H9 (cell line): ENCODE results near the gene DBN1. TPM values are rescaled to one million over a fixed set of nuclear protein-coding genes. Genes with fewer than 3 reads are reported as not detected.

ENCODE experiments used
- DNase-seq: peaks from one replicate; pipeline ENCODE4 v3.0.0-alpha.2; 2017
- H2AFZ ChIP-seq: one replicate; pipeline ENCODE4 v1.6.1; 2013; ENCODE audit warnings: mild to moderate bottlenecking, low read length, control low read depth, moderate library complexity
- H2AK5ac ChIP-seq: 2 replicates; pipeline ENCODE4 v1.6.1; 2013; ENCODE audit warnings: low read length, control low read depth, mixed read lengths; ENCODE audit not compliant: insufficient read length
- H2BK120ac ChIP-seq: one replicate; pipeline ENCODE4 v1.6.1; 2013; ENCODE audit warnings: low read depth, mild to moderate bottlenecking, low read length, control low read depth, inconsistent platforms; ENCODE audit not compliant: poor library complexity, severe bottlenecking
- H2BK12ac ChIP-seq: 2 replicates; pipeline ENCODE4 v1.6.1; 2013; ENCODE audit warnings: low read length, control low read depth, mixed read lengths, low read depth; ENCODE audit not compliant: insufficient read length
- H2BK15ac ChIP-seq: 2 replicates; pipeline ENCODE4 v1.6.1; 2013; ENCODE audit warnings: low read depth, low read length, control low read depth
- H2BK20ac ChIP-seq: one replicate; pipeline ENCODE4 v1.6.1; 2013; ENCODE audit warnings: low read depth, mild to moderate bottlenecking, low read length, control low read depth, inconsistent platforms; ENCODE audit not compliant: poor library complexity, severe bottlenecking
- H2BK5ac ChIP-seq: 2 replicates; pipeline ENCODE4 v1.6.1; 2013; ENCODE audit warnings: low read length, control low read depth, mixed read lengths; ENCODE audit not compliant: insufficient read length
- H3K14ac ChIP-seq: 2 replicates; pipeline ENCODE4 v1.6.1; 2013; ENCODE audit warnings: low read length, control low read depth; ENCODE audit not compliant: insufficient read depth
- H3K18ac ChIP-seq: 2 replicates; pipeline ENCODE4 v1.6.1; 2013; ENCODE audit warnings: low read depth, mild to moderate bottlenecking, mixed read lengths, low read length, control low read depth; ENCODE audit not compliant: insufficient read length
- H3K23ac ChIP-seq: 2 replicates; pipeline ENCODE4 v1.6.1; 2013; ENCODE audit warnings: low read length, control low read depth, mixed read lengths, low read depth; ENCODE audit not compliant: insufficient read length
- H3K23me2 ChIP-seq: 2 replicates; pipeline ENCODE4 v1.6.1; 2013; ENCODE audit warnings: low read depth, mild to moderate bottlenecking, mixed read lengths, low read length, control low read depth; ENCODE audit not compliant: insufficient read length, poor library complexity, severe bottlenecking
- H3K27ac ChIP-seq: 2 replicates; pipeline ENCODE4 v1.5.1; 2013; ENCODE audit warnings: low read length, control low read depth, mixed read lengths, low read depth; ENCODE audit not compliant: insufficient read length
- H3K27me3 ChIP-seq: 2 replicates; pipeline ENCODE4 v1.6.1; 2013; ENCODE audit warnings: low read length, control low read depth, inconsistent platforms; ENCODE audit not compliant: insufficient read depth
- H3K4ac ChIP-seq: 2 replicates; pipeline ENCODE4 v1.6.1; 2013; ENCODE audit warnings: low read depth, mild to moderate bottlenecking, control low read depth, inconsistent platforms, low read length, moderate library complexity
- H3K4me1 ChIP-seq: 2 replicates; pipeline ENCODE4 v1.6.1; 2013; ENCODE audit warnings: low read length, control low read depth, inconsistent platforms; ENCODE audit not compliant: insufficient read depth
- H3K4me2 ChIP-seq: 2 replicates; pipeline ENCODE4 v1.6.1; 2013; ENCODE audit warnings: low read length, control low read depth, mixed read lengths; ENCODE audit not compliant: insufficient read length, insufficient read depth
- H3K56ac ChIP-seq: 2 replicates; pipeline ENCODE4 v1.6.1; 2013; ENCODE audit warnings: low read depth, mild to moderate bottlenecking, mixed read lengths, low read length, control low read depth; ENCODE audit not compliant: insufficient read length
- H3K79me1 ChIP-seq: 2 replicates; pipeline ENCODE4 v1.6.1; 2013; ENCODE audit warnings: low read depth, mild to moderate bottlenecking, moderate library complexity, low read length, control low read depth, inconsistent platforms; ENCODE audit not compliant: insufficient read depth, poor library complexity, severe bottlenecking
- H3K79me2 ChIP-seq: 2 replicates; pipeline ENCODE4 v1.6.1; 2013; ENCODE audit warnings: low read length, control low read depth, inconsistent platforms; ENCODE audit not compliant: insufficient read depth
- H3K9ac ChIP-seq: 2 replicates; pipeline ENCODE4 v1.6.1; 2013; ENCODE audit warnings: low read length, control low read depth, mixed read lengths; ENCODE audit not compliant: insufficient read length; ENCODE audit errors: extremely low read depth
- H3K9me3 ChIP-seq: one replicate; pipeline ENCODE4 v1.6.1; 2013; ENCODE audit warnings: low read depth, low read length, inconsistent platforms; ENCODE audit not compliant: control insufficient read depth
- H3T11ph ChIP-seq: one replicate; pipeline ENCODE4 v1.6.1; 2013; ENCODE audit warnings: mild to moderate bottlenecking, low read length, control low read depth, inconsistent platforms
- H4K20me1 ChIP-seq: one replicate; pipeline ENCODE4 v1.6.1; 2013; ENCODE audit not compliant: control insufficient read depth, insufficient read length, insufficient read depth
- H4K5ac ChIP-seq: 2 replicates; pipeline ENCODE4 v1.6.1; 2013; ENCODE audit warnings: low read depth, mild to moderate bottlenecking, mixed read lengths, low read length, control low read depth; ENCODE audit not compliant: insufficient read length
- H4K8ac ChIP-seq: replicated peaks from 2 replicates; pipeline ENCODE4 v1.6.1; 2013; ENCODE audit warnings: low read length, control low read depth, mixed read lengths, low read depth; ENCODE audit not compliant: insufficient read length
- H4K91ac ChIP-seq: 2 replicates; pipeline ENCODE4 v1.6.1; 2013; ENCODE audit warnings: low read depth, mild to moderate bottlenecking, moderate library complexity, mixed read lengths, low read length, control low read depth; ENCODE audit not compliant: insufficient read length
- H3K27ac Mint-ChIP-seq, 3 experiments: 2 replicates in 2 of 3; 3 replicates in 1 of 3; pipeline ENCODE4 v1.8.0; 2020 to 2021; ENCODE audit warnings: mixed read lengths in 3 of 3, mild to moderate bottlenecking in 1 of 3, moderate library complexity in 1 of 3
- H3K27me3 Mint-ChIP-seq: 2 replicates; pipeline ENCODE4 v1.8.0; 2021; ENCODE audit warnings: low read depth, mild to moderate bottlenecking, moderate library complexity, mixed read lengths
- H3K36me3 Mint-ChIP-seq, 3 experiments: 2 replicates in 2 of 3; 3 replicates in 1 of 3; pipeline ENCODE4 v1.8.0; 2020 to 2021; ENCODE audit warnings: low read depth in 3 of 3, mixed read lengths in 3 of 3; ENCODE audit not compliant: insufficient read depth in 1 of 3
- H3K4me1 Mint-ChIP-seq, 2 experiments: 2 replicates each; pipeline ENCODE4 v1.8.0; 2020; ENCODE audit warnings: mixed read lengths in 2 of 2
- H3K4me3 Mint-ChIP-seq, 2 experiments: 2 replicates in 1 of 2; 3 replicates in 1 of 2; pipeline ENCODE4 v1.8.0; 2020 to 2021; ENCODE audit warnings: mild to moderate bottlenecking in 2 of 2, mixed read lengths in 2 of 2, moderate library complexity in 1 of 2
- H3K9me3 Mint-ChIP-seq, 2 experiments: 2 replicates in 1 of 2; 3 replicates in 1 of 2; pipeline ENCODE4 v1.8.0; 2020; ENCODE audit warnings: mild to moderate bottlenecking in 2 of 2, mixed read lengths in 2 of 2, moderate library complexity in 1 of 2
- CTCF ChIP-seq: fragments of 200-600 bp; sonication (generic); conservative IDR thresholded peaks from 3 replicates; pipeline ENCODE4 v1.8.0; 2021; ENCODE audit warnings: antibody characterized with exemption, mild to moderate bottlenecking
- WGBS: extraction: QIAGEN DNeasy Blood & Tissue Kit; methylation state at CpG from one replicate; pipeline ENCODE4 v1.1.7; 2013; ENCODE audit warnings: missing lambda C conversion rate, low lambda C conversion rate, mixed read lengths; ENCODE audit not compliant: insufficient read length; ENCODE audit errors: extremely low coverage; 5-methylcytosine and 5-hydroxymethylcytosine counted together
- total RNA-seq: library from RNA; stranded (reverse); gene quantifications from 2 replicates; pipeline ENCODE4 v1.2.1, GENCODE V29; 2021

The DBN1 gene
- total RNA-seq, 1 experiment from 2014 or later: 340 TPM

GRCh38 chr5:177435847-177436536, 37.4 kb downstream of the DBN1 start:
- no peak for TF ChIP-seq CTCF
- H3K27ac Mint-ChIP-seq: no peak overlapping the region

More at GRCh38 chr5:177435847-177436536, 37.4 kb downstream of the DBN1 start:
- Histone ChIP-seq H3K56ac (no peak overlapping the region), H2BK5ac (no peak overlapping the region), H2AK5ac (no peak overlapping the region), H2BK120ac (no peak overlapping the region), H4K20me1 (peaks cover 2% of the 10 kb centered on the region), H3K27me3 (no peaks in the 10 kb centered on the region), H2BK15ac (no peak overlapping the region), H4K8ac (no peak overlapping the region), H2BK20ac (no peak overlapping the region), H3K27ac (no peak overlapping the region), H3K9ac (no peak overlapping the region), H4K91ac (no peak overlapping the region), H3K79me2 (no peaks in the 10 kb centered on the region), H3K23ac (no peak overlapping the region), H2AFZ (no peak overlapping the region), H4K5ac (no peak overlapping the region), H3K14ac (no peak overlapping the region), H3K4me2 (no peak overlapping the region), H3K4ac (no peak overlapping the region), H3K4me1 (no peaks in the 10 kb centered on the region), H3K9me3 (no peaks in the 10 kb centered on the region), H2BK12ac (no peak overlapping the region), H3T11ph (no peak overlapping the region), H3K18ac (no peak overlapping the region), H3K23me2 (no peaks in the 10 kb centered on the region), H3K79me1 (no peaks in the 10 kb centered on the region)
- peaks cover 10 to 22% of the 10 kb centered on the region in 2 experiments for H3K4me1 Mint-ChIP-seq
- DNase-seq: no peak
- no peak overlapping the region; a peak in 1 of 5 replicates for H3K4me3 Mint-ChIP-seq
- peaks cover 1% of the 10 kb centered on the region; the same call in 1 of the 2 replicates for H3K27me3 Mint-ChIP-seq
- H3K9me3 Mint-ChIP-seq: peaks cover 0 to 3% of the 10 kb centered on the region in 2 experiments; a peak in 1 of 5 replicates
- WGBS: no CpG with 5 or more reads among the region's 37 CpGs
- peaks cover 23 to 75% (median 63%) of the 10 kb centered on the region in 3 experiments for H3K36me3 Mint-ChIP-seq
